Stomach (tissue), 9 donors: Measurements from ENCODE around the gene CYP46A1. TPM values are rescaled to one million over a fixed set of nuclear protein-coding genes. Genes with fewer than 3 reads are reported as not detected.

Experiments used
- DNase-seq, 2 donors: peaks; one replicate each; pipeline versions ENCODE4 v3.0.0 to v3.0.0-alpha.2; 2013 to 2019
- H3K27ac ChIP-seq, 5 donors: fragments of 200-600 bp in 4 of 5; sonication (generic) in 4 of 5; one replicate each; pipeline ENCODE4 v1.5.1; 2013 to 2019; ENCODE audit warnings: mild to moderate bottlenecking in 1 of 5, moderate library complexity in 1 of 5
- H3K27me3 ChIP-seq, 3 donors: fragments of 200-600 bp; sonication (generic); one replicate each; pipeline ENCODE4 v1.5.1; 2017 to 2019; ENCODE audit warnings: mixed run types in 1 of 3
- H3K36me3 ChIP-seq, 4 donors: fragments of 200-600 bp; sonication (generic); 1 replicate in 3 of 4; 2 replicates in 1 of 4; pipeline ENCODE4 v1.5.1; 2016 to 2019
- H3K4me1 ChIP-seq, 4 donors: fragments of 200-600 bp; sonication (generic); one replicate each; pipeline ENCODE4 v1.5.1; 2016 to 2019
- H3K4me3 ChIP-seq, 4 donors: fragments of 200-600 bp; sonication (generic) in 3 of 4; one replicate each; pipeline ENCODE4 v1.5.1; 2016 to 2019; ENCODE audit warnings: mild to moderate bottlenecking in 1 of 4
- H3K9me3 ChIP-seq, 4 donors: fragments of 200-600 bp; sonication (generic); one replicate each; pipeline ENCODE4 v1.5.1; 2016 to 2019
- CTCF ChIP-seq, 7 experiments: fragments of 450-650 bp in 4 of 7; fragments of 200-600 bp in 3 of 7; sonication (generic) in 3 of 7; IDR thresholded peaks; one replicate each; pipeline ENCODE4 v1.5.1; 2016 to 2019; ENCODE audit warnings: antibody characterized with exemption in 7 of 7, control low read depth in 2 of 7, mild to moderate bottlenecking in 1 of 7
- EP300 ChIP-seq: sonication (generic); formaldehyde crosslinking; IDR thresholded peaks from one replicate; pipeline ENCODE4 v1.6.1; 2017; ENCODE audit warnings: antibody characterized with exemption
- POLR2A ChIP-seq, 4 donors: fragments of 450-650 bp; IDR thresholded peaks; one replicate each; pipeline ENCODE4 v1.6.1; 2016; ENCODE audit warnings: antibody characterized with exemption in 4 of 4, control low read depth in 2 of 4, mild to moderate bottlenecking in 1 of 4, moderate library complexity in 1 of 4
- POLR2AphosphoS5 ChIP-seq, 3 donors: sonication (generic); formaldehyde crosslinking; IDR thresholded peaks; one replicate each; pipeline ENCODE4 v1.6.1; 2016; ENCODE audit warnings: antibody characterized with exemption in 3 of 3
- WGBS, 5 donors: extraction: QIAGEN DNeasy Blood & Tissue Kit in 3 of 5; methylation state at CpG; one replicate each; pipeline versions ENCODE4 v1.1.5 to v1.1.7; 2013 to 2018; 5-methylcytosine and 5-hydroxymethylcytosine counted together
- intact Hi-C: fragments of 100-400 bp; cut with DNase I; formaldehyde crosslinking; loops from one replicate; pipeline ENCODE4 v1.15.1; 2023; ENCODE audit warnings: low total_unique reads
- polyA plus RNA-seq, 3 donors: library from polyadenylated mRNA; stranded (reverse); fragments of 200-250 nt; gene quantifications; one replicate each; pipeline ENCODE4 v1.2.3, GENCODE V29; 2013
- total RNA-seq, 5 donors: library from RNA; depleted of rRNA; stranded (reverse); fragments of >200 nt; gene quantifications; one replicate each; pipeline versions ENCODE4 v1.1.0 to v1.2.3, GENCODE V29; 2014 to 2016
- donor health status: healthy with polysubstance abuse.
- donor health status: Bipolar disorder and iron deficiency.
- donor health status: healthy.

CYP46A1 gene
- total and polyA plus RNA-seq, 8 donors = 0.15 to 2.9 (median 0.92) TPM; not detected in 2

- WGBS, 5 donors = 81 to 90% (median 85%) methylated on average over 13 of the region's 13 CpGs
- Histone ChIP-seq H3K27ac (peak overlapping the region in 1 of 5 donors; percentile 37), H3K36me3 (no peaks in the 10 kb centered on the region), H3K9me3 (no peaks in the 10 kb centered on the region), H3K4me3 (no peak overlapping the region), H3K4me1 (peaks cover 0 to 34% (median 12%) of the 10 kb centered on the region in 4 donors), H3K27me3 (no peaks in the 10 kb centered on the region)
- TF ChIP-seq CTCF (IDR thresholded peaks at IDR 0.05) (no peak), POLR2AphosphoS5 (IDR thresholded peaks at IDR 0.05) (no peak), EP300 (no peak)
- intact Hi-C loops = no loop called here
- DNase-seq = no peak
These were observed 79.6 kb downstream of the CYP46A1 start for GRCh38 chr14:99763527-99764221.

GRCh38 chr14:99764222-99764706 lies 80.2 kb downstream of the CYP46A1 start:
- DNase-seq = no peak

GRCh38 chr14:99768381-99768780 lies 84.3 kb downstream of the CYP46A1 start:
- Histone ChIP-seq H3K9me3 (peaks cover 0 to 3% (median 0%) of the 10 kb centered on the region in 4 donors), H3K27ac (peak overlapping the region in 2 of 5 donors; percentile 66 to 81), H3K4me3 (no peak overlapping the region), H3K4me1 (peaks cover 0 to 26% (median 11%) of the 10 kb centered on the region in 4 donors), H3K36me3 (no peaks in the 10 kb centered on the region), H3K27me3 (peaks cover 0 to 1% (median 0%) of the 10 kb centered on the region in 3 donors)
- no peak for DNase-seq
- 70 to 85% (median 82%) methylated on average over 6 of the region's 6 CpGs for WGBS, 5 donors
- intact Hi-C loops = no loop called here
- TF ChIP-seq EP300 (no peak), POLR2A (IDR thresholded peaks at IDR 0.05) (no peak), CTCF (IDR thresholded peaks at IDR 0.05) (no peak), POLR2AphosphoS5 (IDR thresholded peaks at IDR 0.05) (no peak)

More at GRCh38 chr14:99764222-99764706, 80.2 kb downstream of the CYP46A1 start:
- TF ChIP-seq EP300 = no peak
- no peak for TF ChIP-seq POLR2AphosphoS5 (IDR thresholded peaks at IDR 0.05)
- no peak for TF ChIP-seq POLR2A (IDR thresholded peaks at IDR 0.05)
- no peak for TF ChIP-seq CTCF (IDR thresholded peaks at IDR 0.05)
- Histone ChIP-seq H3K27ac (peak overlapping the region in 1 of 5 donors; percentile 37), H3K4me3 (no peak overlapping the region), H3K4me1 (peaks cover 0 to 29% (median 9%) of the 10 kb centered on the region in 4 donors), H3K36me3 (no peaks in the 10 kb centered on the region), H3K27me3 (no peaks in the 10 kb centered on the region), H3K9me3 (no peaks in the 10 kb centered on the region)
- 83 to 90% (median 87%) methylated on average over 7 to 11 of the region's 11 CpGs for WGBS, 5 donors
- intact Hi-C loops = no loop called here

- Histone ChIP-seq H3K27ac (no peak overlapping the region), H3K27me3 (peaks cover 0 to 7% (median 0%) of the 10 kb centered on the region in 3 donors), H3K4me1 (peaks cover 0 to 33% (median 16%) of the 10 kb centered on the region in 4 donors), H3K4me3 (no peak overlapping the region), H3K9me3 (peaks cover 0 to 3% (median 0%) of the 10 kb centered on the region in 4 donors), H3K36me3 (no peaks in the 10 kb centered on the region)
- WGBS, 5 donors = 86 to 100% (median 94%) methylated on average over 3 to 6 of the region's 6 CpGs
- no peak for DNase-seq
- intact Hi-C loops = no loop called here
- TF ChIP-seq POLR2A (IDR thresholded peaks at IDR 0.05) (no peak), CTCF (IDR thresholded peaks at IDR 0.05) (no peak), POLR2AphosphoS5 (IDR thresholded peaks at IDR 0.05) (no peak), EP300 (no peak)
These were observed 85.0 kb downstream of the CYP46A1 start for GRCh38 chr14:99769123-99769522.
